ENCODE results near the gene KCTD12. TPM values are rescaled to one million over a fixed set of nuclear protein-coding genes. Genes with fewer than 3 reads are reported as not detected.
A peak's percentile ranks its signal among the peaks of the same experiment; 100 is the strongest.

Gene KCTD12
- total and polyA plus RNA-seq, 2 donors (not counting 3 experiments of a cell fraction or from before 2014, with no cell fraction given) = 95.9 to 116 TPM

- Histone ChIP-seq H2AFZ (ENCODE audit: low read depth, low read length) (peak overlapping the region; percentile 23), H3K79me2 (ENCODE audit: control insufficient read depth, insufficient read depth, low read length) (no peaks in the 10 kb centered on the region), H3K36me3 (ENCODE audit: control insufficient read depth in 2 of 2, extremely low read depth in 1 of 2, insufficient read depth in 2 of 2, low read length in 2 of 2) (no peaks in the 10 kb centered on the region), H3K9me1 (replicated peaks; ENCODE audit: control insufficient read depth, extremely low read depth, insufficient read depth, low read length) (no peaks in the 10 kb centered on the region), H3K4me3 (replicated peaks in 1 of 3; ENCODE audit: insufficient read depth in 1 of 3, low read depth in 1 of 3, low read length in 3 of 3) (no peak overlapping the region), H3K27me3 (ENCODE audit: control insufficient read depth in 2 of 2, insufficient read depth in 2 of 2, low read length in 2 of 2) (no peaks in the 10 kb centered on the region), H3K4me1 (ENCODE audit: control insufficient read depth, extremely low read depth, insufficient read depth, low read length) (peaks cover 43% of the 10 kb centered on the region), H3K9me3 (replicated peaks; ENCODE audit: control insufficient read depth, insufficient read depth, low read length) (no peaks in the 10 kb centered on the region), H3K27ac (ENCODE audit: insufficient read depth, low read depth, low read length) (no peak overlapping the region), H3K9ac (replicated peaks; ENCODE audit: extremely low read depth, insufficient read depth, low read length) (no peak overlapping the region), H3K4me2 (ENCODE audit: insufficient read depth, low read length) (no peak overlapping the region), H4K20me1 (replicated peaks; ENCODE audit: control insufficient read depth, extremely low read depth, insufficient read depth, low read length) (no peaks in the 10 kb centered on the region)
- intact Hi-C loops (cut with micrococcal nuclease) (no loop called here), dilution Hi-C loops (cut with MboI; ENCODE audit: extremely low pct_ligation_motif_present, low sequenced_read_pairs) (no loop called here)
- TF ChIP-seq MYC (IDR thresholded peaks at IDR 0.05; ENCODE audit: low read depth, low read length) = no peak
- TF ChIP-seq GATA2 (IDR thresholded peaks at IDR 0.05; ENCODE audit: insufficient read depth, insufficient read length, low read depth, low read length) = no peak
- no peak for TF ChIP-seq POLR2A (IDR thresholded peaks at IDR 0.05; ENCODE audit: low read depth, low read length)
- CTCF ChIA-PET = interaction anchor here (0.6 to 1.5 kb wide), 3 partner anchors 14 to 197 kb away, joined by 3 to 5 read pairs (median 3); no protein-coding TSS in a partner anchor
- POLR2A ChIA-PET = interaction anchor here (1.5 kb wide), 1 partner anchor 21 kb away, joined by 5 read pairs; the partner anchor contains the start of gene KCTD12
- DNase-seq (ENCODE audit: low read depth, low spot score) (no peak), FAIRE-seq (no peak)
- no TSS peak for BruUV-seq (replicated peaks)
Observed at GRCh38 chr13:76865109-76865508, 21.1 kb downstream of the KCTD12 start.

- H3K9ac ChIP-seq (replicated peaks; ENCODE audit: extremely low read depth, insufficient read depth, low read length) = no peak overlapping the region
- intact Hi-C loops (cut with micrococcal nuclease) (no loop called here), dilution Hi-C loops (cut with MboI; ENCODE audit: extremely low pct_ligation_motif_present, low sequenced_read_pairs) (no loop called here)
- BruUV-seq (replicated peaks) = no TSS peak
- no peaks in the 10 kb centered on the region for H3K27me3 ChIP-seq (ENCODE audit: control insufficient read depth in 2 of 2, insufficient read depth in 2 of 2, low read length in 2 of 2)
- no peaks in the 10 kb centered on the region for H3K79me2 ChIP-seq (ENCODE audit: control insufficient read depth, insufficient read depth, low read length)
- H2AFZ ChIP-seq (ENCODE audit: low read depth, low read length) = peak overlapping the region; percentile 20
- no peaks in the 10 kb centered on the region for H4K20me1 ChIP-seq (replicated peaks; ENCODE audit: control insufficient read depth, extremely low read depth, insufficient read depth, low read length)
- H3K4me2 ChIP-seq (ENCODE audit: insufficient read depth, low read length) = peak overlapping the region; percentile 4
- no peaks in the 10 kb centered on the region for H3K9me1 ChIP-seq (replicated peaks; ENCODE audit: control insufficient read depth, extremely low read depth, insufficient read depth, low read length)
- H3K4me3 ChIP-seq (replicated peaks in 1 of 3; ENCODE audit: insufficient read depth in 1 of 3, low read depth in 1 of 3, low read length in 3 of 3) = no peak overlapping the region
- peak; percentile 15 for TF ChIP-seq FOS (IDR thresholded peaks at IDR 0.05; ENCODE audit: borderline replicate concordance, insufficient read depth, low read length)
- TF ChIP-seq CTCF (IDR thresholded peaks at IDR 0.05; ENCODE audit: extremely low read depth in 1 of 2, insufficient read depth in 1 of 2, low read depth in 1 of 2, low read length in 2 of 2) = no peak
- TF ChIP-seq, protein P1, sequence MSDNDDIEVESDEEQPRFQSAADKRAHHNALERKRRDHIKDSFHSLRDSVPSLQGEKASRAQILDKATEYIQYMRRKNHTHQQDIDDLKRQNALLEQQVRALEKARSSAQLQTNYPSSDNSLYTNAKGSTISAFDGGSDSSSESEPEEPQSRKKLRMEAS (IDR thresholded peaks at IDR 0.05; ENCODE audit: insufficient read depth, insufficient read length) = no peak
- ChIA-PET POLR2A (no interaction called here), CTCF (no interaction called here)
- no peaks in the 10 kb centered on the region for H3K36me3 ChIP-seq (ENCODE audit: control insufficient read depth in 2 of 2, extremely low read depth in 1 of 2, insufficient read depth in 2 of 2, low read length in 2 of 2)
- DNase-seq (ENCODE audit: low read depth, low spot score) = peak; percentile 35
- H3K27ac ChIP-seq (ENCODE audit: insufficient read depth, low read depth, low read length) = no peak overlapping the region
- H3K9me3 ChIP-seq (replicated peaks; ENCODE audit: control insufficient read depth, insufficient read depth, low read length) = no peaks in the 10 kb centered on the region
- FAIRE-seq = no peak
- peaks cover 43% of the 10 kb centered on the region for H3K4me1 ChIP-seq (ENCODE audit: control insufficient read depth, extremely low read depth, insufficient read depth, low read length)
Observed at GRCh38 chr13:76864259-76864658, 21.9 kb downstream of the KCTD12 start.

Measured in endothelial cell of umbilical vein (primary cell).